Activated T-helper 1 cell treated with Interleukin-2 at 50 U/mL for 16 hours (primary cell): ENCODE data around the gene BTBD9.
"Not testable (repeated sequence)": the region's sequence is repeated elsewhere in the genome, so short reads cannot be mapped to it uniquely, and the experiment has no call there.

Experiments used
- DNase-seq: peaks from one replicate; pipeline ENCODE4 v3.0.0-alpha.2; 2020; ENCODE audit warnings: low read depth

Gene BTBD9

GRCh38 chr6:38143191-38144150 is 496.3 kb downstream of the BTBD9 start:
- DNase-seq: no peak

DNA sequence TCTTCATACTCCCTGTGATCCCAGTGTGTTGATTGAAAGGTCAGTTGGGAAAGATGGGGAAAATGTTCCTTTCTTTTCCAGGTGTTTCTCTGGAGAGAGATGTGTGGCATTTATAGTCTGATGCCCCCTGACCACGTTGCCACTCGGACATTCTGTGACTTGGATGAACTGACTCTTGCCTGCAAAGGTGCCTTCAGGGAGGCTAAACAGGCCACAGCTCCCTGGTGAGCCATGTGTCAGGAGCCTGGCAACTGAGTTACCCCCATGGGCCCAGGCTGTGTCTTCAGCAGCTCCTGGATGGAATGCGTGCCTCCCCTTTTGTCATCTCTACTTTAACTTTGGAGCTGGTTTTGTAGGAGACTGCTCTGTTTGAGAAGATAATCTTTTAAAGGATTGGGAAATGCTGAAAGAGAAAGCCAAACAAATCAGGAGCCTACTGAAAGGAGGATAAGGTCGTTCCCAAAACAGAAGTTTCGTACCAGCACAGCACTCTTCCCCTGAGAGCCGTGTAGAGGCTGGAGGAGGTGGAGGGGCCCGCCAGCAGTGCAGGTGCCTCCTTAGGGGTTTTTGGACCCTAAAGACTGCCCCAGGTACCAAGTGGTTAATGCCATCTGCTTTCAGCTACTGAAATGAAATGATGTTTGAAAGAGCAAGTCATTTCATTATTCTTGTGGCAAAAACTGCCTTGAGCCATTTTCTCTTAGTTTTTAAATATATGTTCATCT is 497.4 kb downstream of the BTBD9 start:
- no peak for DNase-seq

DNA sequence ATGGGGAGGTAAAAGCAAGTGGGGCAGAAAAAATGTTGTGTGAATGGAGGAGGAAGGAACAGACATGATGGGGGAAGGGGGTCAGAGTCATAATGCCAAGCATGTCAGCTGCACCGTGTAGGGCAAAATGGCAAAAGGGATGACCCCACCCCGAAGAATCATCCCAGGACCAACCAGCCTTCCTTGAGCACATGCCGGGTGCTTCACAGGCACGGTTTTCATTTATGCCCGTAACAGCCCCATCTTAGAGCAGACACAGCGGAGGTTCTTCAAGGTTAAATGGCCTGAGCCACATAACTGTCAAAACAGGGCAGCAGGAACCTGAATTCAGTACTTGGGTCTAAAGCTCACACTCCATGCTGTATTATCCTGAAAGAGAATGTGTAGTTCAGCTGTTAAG is 498.0 kb downstream of the BTBD9 start:
- no peak for DNase-seq

DNA sequence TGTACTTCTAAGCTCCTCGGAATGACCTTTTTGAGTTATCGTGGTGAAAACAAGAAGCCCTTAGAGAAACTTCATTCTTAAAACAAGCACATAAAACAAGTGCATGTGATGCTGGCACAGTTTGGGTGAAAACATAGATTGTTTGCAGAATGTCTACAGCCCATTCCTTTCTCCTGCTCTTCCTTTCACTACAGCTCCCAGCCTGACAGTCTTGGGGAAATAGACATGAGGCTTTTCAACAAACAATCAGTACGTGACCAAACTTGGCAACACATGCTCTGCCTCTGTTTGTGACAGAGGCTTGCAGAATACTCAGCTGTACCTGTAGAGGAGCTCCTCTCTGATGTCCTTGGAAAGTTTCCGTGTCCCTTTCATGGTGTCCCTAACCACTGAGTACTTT is 498.6 kb downstream of the BTBD9 start:
- DNase-seq: no peak

DNA sequence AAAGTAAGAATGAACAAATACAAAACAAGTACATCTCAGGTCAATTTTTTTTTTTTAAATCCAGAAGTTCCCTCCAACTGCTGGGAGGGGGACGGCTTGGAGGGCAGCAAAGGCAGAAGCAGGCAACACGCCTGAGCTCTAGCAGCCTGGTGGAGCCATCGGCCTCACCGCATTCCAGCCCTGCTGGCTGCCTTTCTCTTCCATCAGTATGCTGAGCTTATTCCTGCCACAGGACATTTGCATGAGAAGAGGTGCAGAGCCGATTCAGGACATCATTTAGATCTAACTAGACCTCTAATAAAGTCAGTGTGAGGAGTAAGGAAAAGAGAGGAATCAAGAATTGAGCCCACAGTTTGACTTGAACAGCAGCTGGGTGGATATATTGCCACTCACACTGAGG is 501.4 kb downstream of the BTBD9 start:
- no peak for DNase-seq

- no peak for DNase-seq
Measured at GRCh38 chr6:38137608-38138265, 502.0 kb downstream of the BTBD9 start.

DNA sequence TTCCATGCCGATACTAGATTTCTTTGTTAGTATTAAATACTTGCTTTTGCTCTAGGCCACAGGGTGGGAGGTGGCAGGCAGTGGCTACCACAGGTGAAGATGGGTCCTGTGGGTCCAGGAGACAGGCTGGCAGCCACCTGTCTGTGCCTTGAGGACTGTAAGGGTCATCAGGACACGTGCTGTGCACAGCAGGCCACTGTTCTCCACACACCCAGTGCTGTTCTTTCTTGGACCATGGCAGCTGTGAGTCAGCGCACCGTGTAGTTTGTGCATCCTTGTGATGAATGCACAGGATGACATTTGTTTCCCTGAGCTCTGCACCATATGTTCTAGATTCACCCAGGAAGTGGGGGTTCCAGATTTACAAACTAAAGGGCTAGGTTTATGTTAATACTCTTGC is 503.2 kb downstream of the BTBD9 start:
- no peak for DNase-seq

DNA sequence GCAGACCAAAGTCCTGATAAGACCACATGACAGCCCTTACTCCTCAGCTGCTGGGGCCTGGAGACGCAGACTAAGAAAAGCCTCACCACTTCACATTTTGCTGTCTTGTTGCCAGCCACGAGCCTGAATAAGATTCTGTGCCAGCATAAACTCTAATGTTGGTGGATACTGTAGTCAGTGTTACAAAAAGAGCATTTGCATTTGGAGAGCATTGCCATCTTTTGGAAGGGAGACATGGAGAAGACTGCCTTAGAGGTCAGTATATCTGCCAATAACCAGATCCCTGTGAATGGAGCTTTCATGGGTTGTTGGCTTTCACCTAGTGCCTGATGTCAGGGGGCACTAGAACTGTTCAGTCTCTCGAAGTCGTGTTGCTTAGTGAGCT is 505.0 kb downstream of the BTBD9 start:
- DNase-seq: no peak

DNA sequence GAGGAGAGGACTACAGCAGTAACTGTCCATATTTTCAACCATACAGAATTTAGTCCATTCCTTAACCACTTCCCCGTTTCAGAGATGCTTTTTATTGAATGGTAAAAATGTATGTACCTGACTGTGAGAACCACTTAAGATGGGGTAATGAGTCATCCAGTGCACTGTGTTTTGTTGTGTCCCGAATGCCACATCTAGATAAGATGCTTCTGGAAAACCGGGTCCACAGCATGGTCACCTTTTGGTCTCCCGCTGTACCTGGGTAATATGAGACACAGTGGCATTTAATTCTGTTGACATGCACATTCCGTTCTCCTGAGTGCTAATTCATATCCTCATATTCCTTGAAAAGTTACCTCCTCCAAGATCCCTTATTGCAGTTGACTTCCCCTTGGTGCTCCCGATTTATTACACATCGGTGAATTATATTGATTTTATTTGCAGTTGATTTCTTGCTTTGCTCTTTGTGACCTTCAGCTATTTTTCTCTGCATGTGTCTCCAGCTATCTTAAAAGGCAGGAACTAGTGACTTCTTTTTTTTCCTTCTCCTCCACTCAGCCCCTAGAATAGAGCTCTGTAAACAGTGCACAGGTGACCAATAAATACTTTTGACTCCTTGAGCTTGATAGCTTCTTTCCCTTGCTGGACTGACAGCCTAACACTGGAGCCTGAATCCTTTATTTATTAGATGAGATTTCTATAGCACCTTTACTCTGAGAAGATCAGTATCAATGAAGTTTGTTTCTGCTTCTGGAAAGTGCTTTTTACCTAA is 505.6 kb downstream of the BTBD9 start:
- no peak for DNase-seq

DNA sequence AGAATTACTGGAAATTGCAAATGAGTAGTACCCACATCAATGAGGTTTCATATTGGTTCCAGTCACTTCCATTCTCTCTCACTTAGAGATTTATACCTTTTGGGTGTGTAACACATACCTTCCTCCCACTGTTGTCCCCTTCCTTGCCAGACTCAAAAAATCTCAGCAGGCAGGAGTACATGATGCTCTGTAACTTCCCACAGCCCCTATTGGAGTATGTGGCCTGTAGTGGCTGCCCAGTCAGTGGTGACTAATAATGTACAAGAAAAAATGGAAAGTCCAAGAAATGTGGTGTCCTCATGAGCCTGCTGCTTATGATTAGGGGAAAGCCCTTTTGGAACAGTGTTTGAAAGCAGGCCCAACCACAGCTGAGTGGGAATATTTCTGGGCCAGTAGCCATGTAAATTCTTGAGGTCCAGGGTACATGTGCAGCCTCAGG is 508.2 kb downstream of the BTBD9 start:
- DNase-seq: no peak

GRCh38 chr6:38127284-38127683 is 512.4 kb downstream of the BTBD9 start:
- no peak for DNase-seq

GRCh38 chr6:38124224-38124926 is 515.4 kb downstream of the BTBD9 start:
- DNase-seq: not testable (repeated sequence)

DNA sequence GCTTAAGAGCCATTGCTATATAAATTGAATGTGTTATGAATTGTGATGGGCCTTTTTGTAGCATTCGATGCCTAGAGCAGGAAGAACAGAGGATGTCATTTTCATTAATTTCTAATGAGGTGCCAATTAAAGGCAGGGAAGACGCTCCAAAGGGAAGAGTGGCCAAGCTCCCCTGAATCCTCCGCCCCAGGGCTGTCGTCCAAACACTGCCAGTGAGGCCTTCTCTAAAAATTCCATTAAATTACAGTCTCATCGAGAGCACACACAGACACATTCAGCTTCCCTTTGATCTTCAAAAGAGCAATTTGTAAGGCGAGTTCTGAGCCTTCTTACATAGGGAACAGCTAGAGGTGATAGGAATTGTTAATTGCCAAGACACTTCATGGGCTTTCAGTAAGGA is 520.2 kb downstream of the BTBD9 start:
- no peak for DNase-seq

DNA sequence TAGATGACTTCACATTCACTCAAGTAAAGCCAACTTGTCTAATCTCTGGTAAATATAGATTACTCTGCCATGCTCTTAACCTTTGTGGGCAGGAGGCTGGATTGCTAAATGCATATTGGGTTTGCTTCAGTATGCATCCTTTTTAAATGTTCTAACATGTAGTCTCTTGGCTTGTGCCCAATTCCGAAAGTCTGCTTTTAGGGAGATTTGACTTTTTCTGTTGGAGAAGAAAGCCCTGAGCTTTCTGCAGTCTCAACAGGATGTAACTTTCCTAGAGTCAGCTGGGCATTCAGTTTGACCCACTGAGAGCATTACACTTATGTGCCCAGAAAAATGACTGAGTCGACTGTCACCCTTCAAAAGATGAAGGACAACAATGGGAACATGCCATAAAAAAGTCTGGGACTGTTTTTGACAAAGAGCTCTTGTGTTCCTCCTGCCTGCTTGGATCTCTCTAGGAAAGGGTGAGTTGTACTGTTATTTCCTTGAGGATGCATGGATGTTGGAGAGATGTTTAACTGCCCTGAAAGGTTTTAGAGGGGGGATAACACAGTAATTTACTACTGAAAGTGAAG is 520.9 kb downstream of the BTBD9 start:
- DNase-seq: no peak
